Coronary artery (tissue), 2 donors: ENCODE results near the gene ATXN1.

Source experiments
- DNase-seq: peaks from one replicate; pipeline ENCODE4 v3.0.0-alpha.2; 2017; ENCODE audit warnings: low spot score
- H3K27ac ChIP-seq, 2 donors: fragments of 200-600 bp; sonication (generic); one replicate each; pipeline ENCODE4 v1.5.1; 2016 to 2019
- H3K4me3 ChIP-seq: fragments of 200-600 bp; sonication (generic); 2 replicates; pipeline ENCODE4 v1.5.1; 2016; ENCODE audit warnings: mild to moderate bottlenecking, moderate library complexity
- CTCF ChIP-seq: fragments of 200-600 bp; sonication (generic); IDR thresholded peaks from one replicate; pipeline ENCODE4 v1.5.1; 2019; ENCODE audit warnings: antibody characterized with exemption

Gene ATXN1

GRCh38 chr6:16562498-16562897, 198.8 kb downstream of the ATXN1 start:
- Histone ChIP-seq H3K4me3 (no peak overlapping the region), H3K27ac (no peak overlapping the region)
- no peak for DNase-seq
- no peak for TF ChIP-seq CTCF

GRCh38 chr6:16559071-16559470, 202.2 kb downstream of the ATXN1 start:
- peak overlapping the region; percentile 44 for H3K4me3 ChIP-seq
- H3K27ac ChIP-seq, result peak overlapping the region; percentile 53 to 75
- no peak for DNase-seq
- TF ChIP-seq CTCF, result no peak

- Histone ChIP-seq H3K4me3 (no peak overlapping the region), H3K27ac (no peak overlapping the region)
- no peak for TF ChIP-seq CTCF
- DNase-seq, result no peak
Measured at GRCh38 chr6:16555550-16555949, 205.7 kb downstream of the ATXN1 start.

- no peak for TF ChIP-seq CTCF
- DNase-seq, result no peak
- no peak overlapping the region for H3K27ac ChIP-seq
- no peak overlapping the region for H3K4me3 ChIP-seq
Measured at GRCh38 chr6:16553531-16553930, 207.7 kb downstream of the ATXN1 start.

DNA sequence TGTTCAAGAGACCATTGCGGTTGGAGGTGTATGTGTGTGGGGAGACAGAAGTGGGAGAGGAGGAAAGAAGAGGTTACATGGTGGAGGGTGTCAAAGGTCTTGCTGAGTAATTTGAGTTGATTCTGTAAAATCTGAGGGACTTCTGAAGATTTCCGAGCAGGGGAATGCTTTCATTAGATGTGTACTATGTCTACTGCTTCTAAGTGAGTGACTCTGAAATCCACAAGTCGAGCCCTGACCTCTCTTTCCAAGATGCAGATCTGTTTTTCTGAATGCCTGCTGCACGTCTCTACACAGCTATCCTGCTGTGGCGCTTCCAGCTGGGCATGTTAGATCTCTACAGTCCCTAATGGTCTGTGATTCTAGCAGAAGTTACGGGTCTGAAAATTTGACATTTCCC, 209.8 kb downstream of the ATXN1 start:
- TF ChIP-seq CTCF, result no peak
- DNase-seq, result no peak
- Histone ChIP-seq H3K4me3 (no peak overlapping the region), H3K27ac (no peak overlapping the region)

DNA sequence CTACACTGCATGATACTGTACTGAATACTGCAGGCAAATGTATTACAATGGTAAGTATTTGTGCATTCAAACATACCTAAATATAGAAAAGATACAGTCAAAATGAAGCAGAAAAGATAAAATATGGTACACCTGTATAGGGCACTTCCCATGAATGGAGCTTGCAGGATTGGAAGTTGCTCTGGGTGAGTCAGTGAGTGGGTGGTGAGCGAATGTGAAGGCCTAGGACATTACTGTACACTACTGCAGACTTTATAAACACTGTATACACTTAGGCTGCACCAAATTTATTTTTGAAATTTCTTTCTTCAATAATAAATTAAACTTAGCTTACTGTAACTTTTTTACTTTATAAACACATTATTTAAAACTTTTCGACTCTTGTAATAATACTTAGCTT, 213.1 kb downstream of the ATXN1 start:
- DNase-seq, result no peak
- no peak overlapping the region for H3K4me3 ChIP-seq
- TF ChIP-seq CTCF, result no peak
- H3K27ac ChIP-seq, result no peak overlapping the region

DNA sequence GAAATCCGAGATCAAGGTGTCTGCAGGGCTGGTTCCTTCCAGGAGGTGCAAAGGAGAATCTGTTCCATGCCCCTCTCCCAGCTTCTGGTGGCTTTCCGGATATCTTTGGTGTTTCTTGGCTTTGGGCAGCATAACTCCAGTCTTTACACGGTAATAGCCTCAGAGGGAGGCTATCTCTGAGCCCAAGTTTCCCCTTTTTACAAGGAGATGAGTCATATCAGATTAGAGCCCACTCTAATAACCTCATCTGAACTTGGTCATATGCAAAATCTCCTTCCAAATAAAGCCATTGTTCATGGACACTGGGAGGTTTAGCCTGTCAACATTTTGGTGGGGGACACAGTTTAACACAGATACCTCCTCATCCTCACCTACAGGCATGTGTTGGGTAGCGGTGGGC, 213.7 kb downstream of the ATXN1 start:
- Histone ChIP-seq H3K27ac (no peak overlapping the region), H3K4me3 (no peak overlapping the region)
- no peak for DNase-seq
- no peak for TF ChIP-seq CTCF
